ENCODE results near the gene INSIG1. TPM values are rescaled to one million over a fixed set of nuclear protein-coding genes. Genes with fewer than 3 reads are reported as not detected.

Gene INSIG1
- total and polyA plus RNA-seq, 2 donors (not counting 3 experiments of a cell fraction or from before 2014, with no cell fraction given) = 79.3 to 102 TPM

DNA sequence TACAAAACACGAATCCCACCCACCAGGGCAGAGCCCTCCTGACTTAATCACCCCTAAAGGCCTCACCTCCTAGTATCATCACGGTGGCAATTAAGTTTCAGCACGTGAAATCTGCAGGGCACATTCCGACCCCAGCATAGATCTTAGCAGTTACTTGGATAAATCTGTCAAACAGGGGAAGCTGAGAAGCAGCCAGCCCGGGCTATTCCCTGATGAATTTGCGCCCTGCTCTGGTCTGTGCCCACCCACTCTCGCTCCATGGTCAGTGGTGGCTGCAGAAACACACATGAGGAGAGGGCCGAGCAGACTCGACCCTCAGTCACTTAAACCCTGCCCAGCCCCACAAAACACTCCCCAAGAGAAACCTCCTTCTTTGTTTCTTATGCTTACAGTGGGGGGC is 28.7 kb downstream of the INSIG1 start:
- ChIA-PET CTCF (no interaction called here), POLR2A (no interaction called here)
- intact Hi-C loops (cut with micrococcal nuclease) = no loop called here

More for the DNA sequence above, 28.7 kb downstream of the INSIG1 start:
- H2AFZ ChIP-seq (ENCODE audit: low read depth, low read length) = no peak overlapping the region
- no peak overlapping the region for H3K4me2 ChIP-seq (ENCODE audit: insufficient read depth, low read length)
- peaks cover 2 to 5% of the 10 kb centered on the region in 2 experiments for H3K27me3 ChIP-seq (ENCODE audit: control insufficient read depth in 2 of 2, insufficient read depth in 2 of 2, low read length in 2 of 2)
- no peaks in the 10 kb centered on the region for H4K20me1 ChIP-seq (replicated peaks; ENCODE audit: control insufficient read depth, extremely low read depth, insufficient read depth, low read length)
- no peak overlapping the region for H3K4me3 ChIP-seq (replicated peaks in 1 of 3; ENCODE audit: insufficient read depth in 1 of 3, low read depth in 1 of 3, low read length in 3 of 3)
- H3K27ac ChIP-seq (ENCODE audit: insufficient read depth, low read depth, low read length) = no peak overlapping the region
- DNase-seq (ENCODE audit: low read depth, low spot score) (no peak), FAIRE-seq (no peak)
- BruUV-seq (replicated peaks) = no TSS peak
- H3K79me2 ChIP-seq (ENCODE audit: control insufficient read depth, insufficient read depth, low read length) = no peaks in the 10 kb centered on the region
- no peaks in the 10 kb centered on the region for H3K9me3 ChIP-seq (replicated peaks; ENCODE audit: control insufficient read depth, insufficient read depth, low read length)
- no peaks in the 10 kb centered on the region for H3K4me1 ChIP-seq (ENCODE audit: control insufficient read depth, extremely low read depth, insufficient read depth, low read length)
- no peaks in the 10 kb centered on the region for H3K36me3 ChIP-seq (ENCODE audit: control insufficient read depth in 2 of 2, extremely low read depth in 1 of 2, insufficient read depth in 2 of 2, low read length in 2 of 2)
- no peaks in the 10 kb centered on the region for H3K9me1 ChIP-seq (replicated peaks; ENCODE audit: control insufficient read depth, extremely low read depth, insufficient read depth, low read length)
- dilution Hi-C loops (cut with MboI; ENCODE audit: extremely low pct_ligation_motif_present, low sequenced_read_pairs) = loop anchor here (25.0 kb wide), 1 partner anchor 139 kb away; no protein-coding TSS in a partner anchor
- TF ChIP-seq JUN (IDR thresholded peaks at IDR 0.05; ENCODE audit: borderline replicate concordance, insufficient read depth, insufficient read length, low read depth) (no peak), FOS (IDR thresholded peaks at IDR 0.05; ENCODE audit: borderline replicate concordance, insufficient read depth, low read length) (no peak), GATA2 (IDR thresholded peaks at IDR 0.05; ENCODE audit: insufficient read depth, insufficient read length, low read depth, low read length) (no peak), MYC (IDR thresholded peaks at IDR 0.05; ENCODE audit: low read depth, low read length) (no peak), POLR2AphosphoS5 (IDR thresholded peaks at IDR 0.05; ENCODE audit: insufficient read depth, low read depth, low read length) (no peak), EZH2 (IDR thresholded peaks at IDR 0.05; ENCODE audit: borderline replicate concordance, low read depth, low read length, severe bottlenecking) (no peak), POLR2A (IDR thresholded peaks at IDR 0.05; ENCODE audit: low read depth, low read length) (no peak)
- TF ChIP-seq, protein P1, sequence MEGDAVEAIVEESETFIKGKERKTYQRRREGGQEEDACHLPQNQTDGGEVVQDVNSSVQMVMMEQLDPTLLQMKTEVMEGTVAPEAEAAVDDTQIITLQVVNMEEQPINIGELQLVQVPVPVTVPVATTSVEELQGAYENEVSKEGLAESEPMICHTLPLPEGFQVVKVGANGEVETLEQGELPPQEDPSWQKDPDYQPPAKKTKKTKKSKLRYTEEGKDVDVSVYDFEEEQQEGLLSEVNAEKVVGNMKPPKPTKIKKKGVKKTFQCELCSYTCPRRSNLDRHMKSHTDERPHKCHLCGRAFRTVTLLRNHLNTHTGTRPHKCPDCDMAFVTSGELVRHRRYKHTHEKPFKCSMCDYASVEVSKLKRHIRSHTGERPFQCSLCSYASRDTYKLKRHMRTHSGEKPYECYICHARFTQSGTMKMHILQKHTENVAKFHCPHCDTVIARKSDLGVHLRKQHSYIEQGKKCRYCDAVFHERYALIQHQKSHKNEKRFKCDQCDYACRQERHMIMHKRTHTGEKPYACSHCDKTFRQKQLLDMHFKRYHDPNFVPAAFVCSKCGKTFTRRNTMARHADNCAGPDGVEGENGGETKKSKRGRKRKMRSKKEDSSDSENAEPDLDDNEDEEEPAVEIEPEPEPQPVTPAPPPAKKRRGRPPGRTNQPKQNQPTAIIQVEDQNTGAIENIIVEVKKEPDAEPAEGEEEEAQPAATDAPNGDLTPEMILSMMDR (IDR thresholded peaks at IDR 0.05; ENCODE audit: extremely low read depth in 1 of 2, insufficient read depth in 1 of 2, low read depth in 1 of 2, low read length in 2 of 2) = no peak
- TF ChIP-seq, protein P2, sequence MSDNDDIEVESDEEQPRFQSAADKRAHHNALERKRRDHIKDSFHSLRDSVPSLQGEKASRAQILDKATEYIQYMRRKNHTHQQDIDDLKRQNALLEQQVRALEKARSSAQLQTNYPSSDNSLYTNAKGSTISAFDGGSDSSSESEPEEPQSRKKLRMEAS (IDR thresholded peaks at IDR 0.05; ENCODE audit: insufficient read depth, insufficient read length) = no peak
- H3K9ac ChIP-seq (replicated peaks; ENCODE audit: extremely low read depth, insufficient read depth, low read length) = no peak overlapping the region
